HL-60 (cell line): Measurements from ENCODE around the gene RPS6KA3.

Experiments
- DNase-seq, 2 experiments: peaks; one replicate each; pipeline ENCODE4 v3.0.0-alpha.2; 2010 to 2020; ENCODE audit warnings: low read depth in 1 of 2, low spot score in 1 of 2
- H3K27ac ChIP-seq: fragments of 250-450 bp; sonication (Bioruptor Pico); replicated peaks from 2 replicates; pipeline ENCODE4 v1.5.1; 2020; ENCODE audit warnings: mild to moderate bottlenecking, moderate library complexity
- H3K27me3 ChIP-seq: fragments of 250-450 bp; sonication (Bioruptor Pico); 2 replicates; pipeline ENCODE4 v1.5.1; 2021; ENCODE audit warnings: mild to moderate bottlenecking, moderate library complexity; ENCODE audit not compliant: insufficient read depth, poor library complexity, severe bottlenecking
- H3K4me3 ChIP-seq: replicated peaks from 2 replicates; pipeline ENCODE4 v1.5.1; 2011; ENCODE audit warnings: mild to moderate bottlenecking, control low read depth, low read length; ENCODE audit not compliant: insufficient read depth
- GABPA ChIP-seq: IDR thresholded peaks from 2 replicates; pipeline ENCODE4 v1.6.1; 2012; ENCODE audit warnings: low read depth
- POLR2AphosphoS5 ChIP-seq: IDR thresholded peaks from 2 replicates; pipeline ENCODE4 v1.6.1; 2012; ENCODE audit warnings: low read depth
- SPI1 ChIP-seq: IDR thresholded peaks from 2 replicates; pipeline ENCODE4 v1.6.1; 2012; ENCODE audit warnings: low read depth, mild to moderate bottlenecking, borderline replicate concordance
- TF ChIP-seq, protein P1 (sequence below): IDR thresholded peaks from one replicate; pipeline ENCODE4 v1.5.1; 2011; ENCODE audit warnings: low read length, control low read depth, inconsistent platforms; ENCODE audit not compliant: insufficient read depth
- TF ChIP-seq, protein P2 (sequence below): IDR thresholded peaks from 2 replicates; pipeline ENCODE4 v1.6.1; 2012; ENCODE audit warnings: low read depth; ENCODE audit not compliant: insufficient replicate concordance

The RPS6KA3 gene

GRCh38 chrX:20248592-20249192 is 18.0 kb downstream of the RPS6KA3 start:
- H3K27me3 ChIP-seq = no peaks in the 10 kb centered on the region
- no peak for DNase-seq
- H3K27ac ChIP-seq = no peak overlapping the region
- TF ChIP-seq, protein P1, sequence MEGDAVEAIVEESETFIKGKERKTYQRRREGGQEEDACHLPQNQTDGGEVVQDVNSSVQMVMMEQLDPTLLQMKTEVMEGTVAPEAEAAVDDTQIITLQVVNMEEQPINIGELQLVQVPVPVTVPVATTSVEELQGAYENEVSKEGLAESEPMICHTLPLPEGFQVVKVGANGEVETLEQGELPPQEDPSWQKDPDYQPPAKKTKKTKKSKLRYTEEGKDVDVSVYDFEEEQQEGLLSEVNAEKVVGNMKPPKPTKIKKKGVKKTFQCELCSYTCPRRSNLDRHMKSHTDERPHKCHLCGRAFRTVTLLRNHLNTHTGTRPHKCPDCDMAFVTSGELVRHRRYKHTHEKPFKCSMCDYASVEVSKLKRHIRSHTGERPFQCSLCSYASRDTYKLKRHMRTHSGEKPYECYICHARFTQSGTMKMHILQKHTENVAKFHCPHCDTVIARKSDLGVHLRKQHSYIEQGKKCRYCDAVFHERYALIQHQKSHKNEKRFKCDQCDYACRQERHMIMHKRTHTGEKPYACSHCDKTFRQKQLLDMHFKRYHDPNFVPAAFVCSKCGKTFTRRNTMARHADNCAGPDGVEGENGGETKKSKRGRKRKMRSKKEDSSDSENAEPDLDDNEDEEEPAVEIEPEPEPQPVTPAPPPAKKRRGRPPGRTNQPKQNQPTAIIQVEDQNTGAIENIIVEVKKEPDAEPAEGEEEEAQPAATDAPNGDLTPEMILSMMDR = no peak
- TF ChIP-seq POLR2AphosphoS5 (no peak), GABPA (no peak), SPI1 (no peak)
- TF ChIP-seq, protein P2, sequence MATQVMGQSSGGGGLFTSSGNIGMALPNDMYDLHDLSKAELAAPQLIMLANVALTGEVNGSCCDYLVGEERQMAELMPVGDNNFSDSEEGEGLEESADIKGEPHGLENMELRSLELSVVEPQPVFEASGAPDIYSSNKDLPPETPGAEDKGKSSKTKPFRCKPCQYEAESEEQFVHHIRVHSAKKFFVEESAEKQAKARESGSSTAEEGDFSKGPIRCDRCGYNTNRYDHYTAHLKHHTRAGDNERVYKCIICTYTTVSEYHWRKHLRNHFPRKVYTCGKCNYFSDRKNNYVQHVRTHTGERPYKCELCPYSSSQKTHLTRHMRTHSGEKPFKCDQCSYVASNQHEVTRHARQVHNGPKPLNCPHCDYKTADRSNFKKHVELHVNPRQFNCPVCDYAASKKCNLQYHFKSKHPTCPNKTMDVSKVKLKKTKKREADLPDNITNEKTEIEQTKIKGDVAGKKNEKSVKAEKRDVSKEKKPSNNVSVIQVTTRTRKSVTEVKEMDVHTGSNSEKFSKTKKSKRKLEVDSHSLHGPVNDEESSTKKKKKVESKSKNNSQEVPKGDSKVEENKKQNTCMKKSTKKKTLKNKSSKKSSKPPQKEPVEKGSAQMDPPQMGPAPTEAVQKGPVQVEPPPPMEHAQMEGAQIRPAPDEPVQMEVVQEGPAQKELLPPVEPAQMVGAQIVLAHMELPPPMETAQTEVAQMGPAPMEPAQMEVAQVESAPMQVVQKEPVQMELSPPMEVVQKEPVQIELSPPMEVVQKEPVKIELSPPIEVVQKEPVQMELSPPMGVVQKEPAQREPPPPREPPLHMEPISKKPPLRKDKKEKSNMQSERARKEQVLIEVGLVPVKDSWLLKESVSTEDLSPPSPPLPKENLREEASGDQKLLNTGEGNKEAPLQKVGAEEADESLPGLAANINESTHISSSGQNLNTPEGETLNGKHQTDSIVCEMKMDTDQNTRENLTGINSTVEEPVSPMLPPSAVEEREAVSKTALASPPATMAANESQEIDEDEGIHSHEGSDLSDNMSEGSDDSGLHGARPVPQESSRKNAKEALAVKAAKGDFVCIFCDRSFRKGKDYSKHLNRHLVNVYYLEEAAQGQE = no peak
- no peak overlapping the region for H3K4me3 ChIP-seq

DNA sequence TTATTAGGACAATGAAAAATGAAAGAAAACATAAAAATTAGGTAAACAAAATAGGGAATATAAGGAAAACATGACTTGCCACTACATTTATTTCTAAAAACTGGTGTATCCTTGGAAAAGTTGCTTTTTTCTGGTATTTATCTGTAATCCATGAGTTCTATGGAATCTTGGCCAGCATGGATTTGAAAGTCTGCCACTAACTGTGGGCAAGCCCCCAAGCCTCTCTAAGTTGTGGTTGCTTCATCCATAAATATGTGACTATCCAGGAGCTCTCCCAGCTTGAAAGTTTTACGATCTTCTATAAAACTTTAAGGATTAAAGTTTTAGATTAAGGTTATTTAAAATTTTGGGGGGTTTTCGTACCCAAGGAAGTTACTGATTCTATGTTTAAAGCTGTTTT is 21.8 kb downstream of the RPS6KA3 start:
- H3K27me3 ChIP-seq = no peaks in the 10 kb centered on the region
- TF ChIP-seq, protein P1 = no peak
- H3K27ac ChIP-seq = no peak overlapping the region
- no peak for DNase-seq
- no peak overlapping the region for H3K4me3 ChIP-seq

DNA sequence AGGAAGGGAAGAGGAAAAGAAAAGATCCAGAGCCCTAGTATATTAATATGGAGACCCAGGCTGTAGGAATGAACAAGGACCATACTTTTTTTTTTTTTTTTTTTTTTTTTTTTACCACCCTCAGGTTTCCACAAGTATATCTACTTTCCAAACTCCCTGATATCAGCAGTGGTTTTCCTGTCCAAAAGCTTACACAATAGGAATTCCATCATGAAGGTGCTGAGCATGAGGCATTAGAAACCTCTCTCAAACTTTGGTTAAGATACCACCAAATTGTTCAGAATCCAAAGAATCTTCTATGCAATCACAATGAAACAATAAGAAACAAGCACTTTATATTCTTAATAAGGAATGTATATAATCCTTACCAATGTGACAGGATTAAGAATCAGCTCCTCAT is 26.5 kb downstream of the RPS6KA3 start:
- no peak overlapping the region for H3K4me3 ChIP-seq
- H3K27me3 ChIP-seq = no peaks in the 10 kb centered on the region
- no peak for DNase-seq
- no peak overlapping the region for H3K27ac ChIP-seq
- no peak for TF ChIP-seq SPI1
- TF ChIP-seq GABPA = no peak
- TF ChIP-seq, protein P1 = no peak
- TF ChIP-seq, protein P2 = no peak
- TF ChIP-seq POLR2AphosphoS5 = no peak

DNA sequence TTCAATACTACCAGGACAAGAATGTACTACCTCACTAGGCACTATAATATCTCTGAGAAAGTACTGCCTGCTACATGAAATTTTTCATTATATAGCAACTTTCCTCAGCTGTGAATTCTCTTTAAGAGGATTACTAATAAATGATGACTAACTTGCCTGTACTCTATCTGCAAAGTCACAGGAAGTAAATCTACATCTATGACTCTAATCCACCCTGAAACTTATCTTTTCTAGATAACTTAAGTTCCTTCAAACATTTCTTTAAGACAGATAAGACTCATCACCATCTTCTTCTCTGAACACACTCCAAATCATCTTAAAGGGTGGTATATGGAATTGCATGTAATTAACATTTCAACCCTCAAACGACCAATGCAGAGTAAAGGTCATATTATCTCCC is 28.8 kb downstream of the RPS6KA3 start:
- Histone ChIP-seq H3K4me3 (no peak overlapping the region), H3K27ac (no peak overlapping the region), H3K27me3 (no peaks in the 10 kb centered on the region)
- TF ChIP-seq, protein P2 = no peak
- TF ChIP-seq POLR2AphosphoS5 (no peak), SPI1 (no peak), GABPA (no peak)
- TF ChIP-seq, protein P1 = no peak
- DNase-seq = no peak
